Glutamatergic neuron (in vitro differentiated cells): ENCODE data around the gene CTSH. TPM values are rescaled to one million over a fixed set of nuclear protein-coding genes. Genes with fewer than 3 reads are reported as not detected.
A peak's percentile ranks its signal among the peaks of the same experiment; 100 is the strongest.

Experiments
- DNase-seq: peaks from one replicate; pipeline ENCODE4 v3.0.0; 2022
- H3K27ac Mint-ChIP-seq: one replicate; pipeline ENCODE4 v1.8.0; 2020; ENCODE audit warnings: mild to moderate bottlenecking, mixed read lengths, inconsistent platforms; ENCODE audit not compliant: unreplicated experiment
- H3K27me3 Mint-ChIP-seq: one replicate; pipeline ENCODE4 v1.8.0; 2020; ENCODE audit warnings: mild to moderate bottlenecking, moderate library complexity, mixed read lengths, inconsistent platforms; ENCODE audit not compliant: unreplicated experiment
- H3K36me3 Mint-ChIP-seq: one replicate; pipeline ENCODE4 v1.8.0; 2020; ENCODE audit warnings: mild to moderate bottlenecking, mixed read lengths, inconsistent platforms; ENCODE audit not compliant: unreplicated experiment
- H3K4me1 Mint-ChIP-seq: one replicate; pipeline ENCODE4 v1.8.0; 2020; ENCODE audit warnings: mild to moderate bottlenecking, low read depth, mixed read lengths, inconsistent platforms; ENCODE audit not compliant: unreplicated experiment
- H3K4me3 Mint-ChIP-seq: one replicate; pipeline ENCODE4 v1.8.0; 2020; ENCODE audit warnings: mild to moderate bottlenecking, mixed read lengths, inconsistent platforms; ENCODE audit not compliant: unreplicated experiment
- H3K9me3 Mint-ChIP-seq: one replicate; pipeline ENCODE4 v1.8.0; 2020; ENCODE audit warnings: mild to moderate bottlenecking, moderate library complexity, mixed read lengths, inconsistent platforms; ENCODE audit not compliant: unreplicated experiment
- total RNA-seq: library from RNA; stranded (reverse); fragmentation: NEBNext Ultra II Directional; extraction: Animal tissue kit (Norgen Biotek cat#: 25700); gene quantifications from one replicate; pipeline ENCODE4 v1.2.1, GENCODE V29; 2021; ENCODE audit not compliant: unreplicated experiment
- TF ChIP-seq, protein P1 (sequence below): fragments of 200-600 bp; sonication (generic); IDR thresholded peaks from one replicate; pipeline ENCODE4 v1.5.0; 2021; ENCODE audit not compliant: partially characterized antibody, unreplicated experiment

Gene CTSH
- total RNA-seq, 1 donor from 2014 or later = not detected

DNA sequence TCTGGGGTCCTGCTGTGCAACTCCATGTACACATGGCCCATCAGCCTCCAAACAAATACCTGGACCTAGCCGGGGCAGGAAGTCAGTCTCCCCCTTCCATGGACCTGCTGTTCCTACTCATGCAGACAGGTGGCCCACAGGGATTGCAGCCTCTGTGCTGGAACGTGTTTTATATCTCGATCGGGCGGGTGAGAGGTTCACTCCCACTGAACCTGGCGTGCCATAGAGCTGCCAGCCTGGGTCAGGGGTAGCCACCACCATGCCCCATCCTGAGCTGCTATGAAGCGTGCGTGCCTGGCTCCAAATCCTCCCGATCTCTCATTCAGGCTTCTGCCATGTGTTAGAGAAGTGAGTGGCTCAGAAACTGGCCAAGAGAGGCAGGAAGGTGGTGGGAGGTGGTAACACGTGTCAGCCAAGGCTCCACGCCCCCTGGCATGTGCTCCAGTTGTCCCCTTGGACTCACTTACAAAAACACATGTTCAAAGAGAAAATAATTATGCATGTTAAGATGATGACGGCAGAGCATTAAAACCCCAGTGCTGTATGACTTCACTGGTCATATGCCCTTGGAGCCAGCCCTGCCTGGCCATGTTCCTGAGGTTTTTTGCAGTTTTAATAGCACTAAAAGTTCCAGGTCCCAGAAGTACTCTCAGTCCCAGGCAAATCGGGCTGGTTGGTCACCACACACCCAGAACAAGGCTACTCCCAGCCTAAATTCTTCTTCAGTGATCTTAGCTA, 30.6 kb downstream of the CTSH start:
- no peak for DNase-seq

DNA sequence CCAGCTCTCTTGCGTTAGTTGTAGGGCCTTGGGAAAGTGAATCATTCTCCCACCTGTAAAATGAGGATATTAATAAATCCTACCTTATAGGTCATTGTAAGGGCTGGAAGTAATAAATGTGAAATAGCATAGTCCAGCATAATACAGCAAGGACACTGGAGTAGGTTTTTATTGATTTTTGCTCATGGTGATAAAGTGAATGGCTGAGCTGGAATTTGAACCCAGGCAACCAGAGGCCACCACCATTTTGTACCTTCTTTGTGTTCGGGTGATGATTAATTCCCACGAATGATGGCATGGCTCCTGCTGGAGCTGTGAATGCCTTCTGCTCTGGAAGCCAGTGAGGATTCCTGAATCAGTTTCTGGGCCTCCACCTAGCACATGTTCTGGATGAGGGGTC, 31.8 kb downstream of the CTSH start:
- peaks cover 6% of the 10 kb centered on the region for H3K9me3 Mint-ChIP-seq
- TF ChIP-seq, protein P1, sequence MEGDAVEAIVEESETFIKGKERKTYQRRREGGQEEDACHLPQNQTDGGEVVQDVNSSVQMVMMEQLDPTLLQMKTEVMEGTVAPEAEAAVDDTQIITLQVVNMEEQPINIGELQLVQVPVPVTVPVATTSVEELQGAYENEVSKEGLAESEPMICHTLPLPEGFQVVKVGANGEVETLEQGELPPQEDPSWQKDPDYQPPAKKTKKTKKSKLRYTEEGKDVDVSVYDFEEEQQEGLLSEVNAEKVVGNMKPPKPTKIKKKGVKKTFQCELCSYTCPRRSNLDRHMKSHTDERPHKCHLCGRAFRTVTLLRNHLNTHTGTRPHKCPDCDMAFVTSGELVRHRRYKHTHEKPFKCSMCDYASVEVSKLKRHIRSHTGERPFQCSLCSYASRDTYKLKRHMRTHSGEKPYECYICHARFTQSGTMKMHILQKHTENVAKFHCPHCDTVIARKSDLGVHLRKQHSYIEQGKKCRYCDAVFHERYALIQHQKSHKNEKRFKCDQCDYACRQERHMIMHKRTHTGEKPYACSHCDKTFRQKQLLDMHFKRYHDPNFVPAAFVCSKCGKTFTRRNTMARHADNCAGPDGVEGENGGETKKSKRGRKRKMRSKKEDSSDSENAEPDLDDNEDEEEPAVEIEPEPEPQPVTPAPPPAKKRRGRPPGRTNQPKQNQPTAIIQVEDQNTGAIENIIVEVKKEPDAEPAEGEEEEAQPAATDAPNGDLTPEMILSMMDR = no peak
- no peaks in the 10 kb centered on the region for H3K27me3 Mint-ChIP-seq
- H3K36me3 Mint-ChIP-seq = no peaks in the 10 kb centered on the region
- no peak overlapping the region for H3K4me3 Mint-ChIP-seq
- peaks cover 12% of the 10 kb centered on the region for H3K4me1 Mint-ChIP-seq
- H3K27ac Mint-ChIP-seq = no peak overlapping the region
- DNase-seq = no peak

More for the DNA sequence above, 30.6 kb downstream of the CTSH start:
- peaks cover 12% of the 10 kb centered on the region for H3K4me1 Mint-ChIP-seq
- H3K27ac Mint-ChIP-seq = no peak overlapping the region
- TF ChIP-seq, protein P1 = peak; percentile 22
- peaks cover 5% of the 10 kb centered on the region for H3K9me3 Mint-ChIP-seq
- no peaks in the 10 kb centered on the region for H3K36me3 Mint-ChIP-seq
- no peaks in the 10 kb centered on the region for H3K27me3 Mint-ChIP-seq
- H3K4me3 Mint-ChIP-seq = no peak overlapping the region

DNA sequence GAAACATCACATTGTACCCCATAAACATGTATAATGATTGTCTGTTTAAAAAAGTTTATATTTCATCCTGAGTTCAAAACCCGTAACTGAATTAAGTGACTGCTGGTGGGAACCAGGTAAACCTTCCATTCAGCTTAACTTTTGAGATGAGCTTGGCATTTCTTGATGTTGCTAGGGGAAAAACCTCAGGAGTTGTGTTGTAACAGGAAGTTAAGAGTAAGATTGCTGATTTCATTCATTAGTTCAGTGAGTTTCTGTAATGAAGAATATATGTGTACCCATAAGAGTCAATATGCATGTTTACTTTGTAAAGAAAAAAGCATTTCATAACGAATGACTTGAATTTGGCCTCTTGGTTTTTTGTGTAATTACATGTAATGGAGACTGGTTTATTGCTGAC, 32.5 kb downstream of the CTSH start:
- Mint-ChIP-seq H3K27me3 (no peaks in the 10 kb centered on the region), H3K27ac (no peak overlapping the region), H3K4me1 (peaks cover 15% of the 10 kb centered on the region), H3K9me3 (peaks cover 6% of the 10 kb centered on the region), H3K36me3 (no peaks in the 10 kb centered on the region), H3K4me3 (no peak overlapping the region)
- no peak for DNase-seq
- TF ChIP-seq, protein P1 = no peak

DNA sequence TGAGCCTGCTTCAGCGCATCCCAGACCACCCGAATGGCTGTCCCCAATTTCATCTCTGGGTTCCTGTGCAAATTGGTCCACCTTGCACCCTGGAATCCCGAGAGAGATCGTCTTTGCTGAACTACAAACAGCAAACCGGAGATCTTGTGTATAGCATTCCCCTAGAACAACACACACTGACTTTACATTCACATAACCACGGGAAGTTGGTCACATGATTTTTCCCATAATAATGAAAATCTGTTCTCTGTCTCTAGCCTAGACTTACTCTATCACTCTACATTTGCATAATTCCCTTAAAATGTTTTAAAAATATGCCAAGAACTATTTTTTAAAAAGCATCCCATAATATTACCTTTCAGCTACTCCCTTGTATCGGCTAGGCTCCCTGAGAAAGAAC, 34.6 kb downstream of the CTSH start:
- Mint-ChIP-seq H3K27ac (peak overlapping the region; percentile 15), H3K4me3 (no peak overlapping the region)

DNA sequence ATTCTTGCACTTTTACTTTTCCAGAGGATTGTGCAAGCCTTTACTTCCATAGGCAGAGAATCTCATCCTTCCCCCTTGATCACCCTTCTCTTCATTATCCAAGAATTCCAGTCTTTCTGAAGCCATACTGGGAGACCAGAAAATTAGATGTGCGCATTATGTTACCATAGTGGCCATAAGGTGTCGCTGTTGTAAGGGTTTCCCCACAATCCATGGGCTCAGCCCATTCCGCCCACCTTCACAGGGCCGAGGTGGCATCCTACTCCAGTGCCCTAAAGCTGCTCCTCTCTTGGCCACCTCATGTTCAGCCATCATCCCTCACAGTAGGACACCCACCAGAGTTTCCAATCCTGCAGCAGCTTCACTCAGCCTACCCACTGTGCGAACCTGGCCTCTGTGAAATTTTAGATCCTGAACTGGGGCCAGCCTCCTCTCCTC, 35.0 kb downstream of the CTSH start:
- Mint-ChIP-seq H3K27ac (peak overlapping the region; percentile 15), H3K9me3 (peaks cover 4% of the 10 kb centered on the region), H3K36me3 (no peaks in the 10 kb centered on the region), H3K27me3 (no peaks in the 10 kb centered on the region), H3K4me3 (no peak overlapping the region), H3K4me1 (peaks cover 21% of the 10 kb centered on the region)
- TF ChIP-seq, protein P1 = peak; percentile 83
- DNase-seq = peak; percentile 67

More for the DNA sequence above, 34.6 kb downstream of the CTSH start:
- TF ChIP-seq, protein P1 = no peak
- peaks cover 4% of the 10 kb centered on the region for H3K9me3 Mint-ChIP-seq
- no peak for DNase-seq
- H3K4me1 Mint-ChIP-seq = peaks cover 21% of the 10 kb centered on the region
- H3K36me3 Mint-ChIP-seq = no peaks in the 10 kb centered on the region
- no peaks in the 10 kb centered on the region for H3K27me3 Mint-ChIP-seq
